HG02763 (cell line): ENCODE results near the gene ST14.
A peak's percentile ranks its signal among the peaks of the same experiment; 100 is the strongest.
"Not testable (repeated sequence)": the region's sequence is repeated elsewhere in the genome, so short reads cannot be mapped to it uniquely, and the experiment has no call there.

Experiments used
- ATAC-seq: cut with Tn5 transposase; IDR thresholded peaks from one replicate; pipeline ENCODE4 v1.9.1; 2021; ENCODE audit warnings: mild to moderate bottlenecking, moderate library complexity; ENCODE audit not compliant: unreplicated experiment

Gene ST14

GRCh38 chr11:130220311-130221035 is 60.9 kb downstream of the ST14 start:
- ATAC-seq, result no peak

GRCh38 chr11:130223291-130223971 is 63.8 kb downstream of the ST14 start:
- no peak for ATAC-seq

GRCh38 chr11:130227373-130227772 is 67.8 kb downstream of the ST14 start:
- ATAC-seq, result no peak

GRCh38 chr11:130233486-130233885 is 73.9 kb downstream of the ST14 start:
- ATAC-seq, result not testable (repeated sequence)

GRCh38 chr11:130233888-130234287 is 74.3 kb downstream of the ST14 start:
- not testable (repeated sequence) for ATAC-seq

GRCh38 chr11:130234315-130234714 is 74.7 kb downstream of the ST14 start:
- ATAC-seq, result no peak

GRCh38 chr11:130237282-130238006 is 77.9 kb downstream of the ST14 start:
- ATAC-seq, result no peak

GRCh38 chr11:130241713-130242112 is 82.1 kb downstream of the ST14 start:
- no peak for ATAC-seq

GRCh38 chr11:130243816-130244215 is 84.2 kb downstream of the ST14 start:
- ATAC-seq, result peak; percentile 80

- ATAC-seq, result no peak
Measured at GRCh38 chr11:130244848-130245247, 85.3 kb downstream of the ST14 start.

GRCh38 chr11:130245375-130245774 is 85.8 kb downstream of the ST14 start:
- not testable (repeated sequence) for ATAC-seq

- ATAC-seq, result no peak
Measured at GRCh38 chr11:130246270-130246669, 86.7 kb downstream of the ST14 start.

GRCh38 chr11:130246738-130247137 is 87.2 kb downstream of the ST14 start:
- no peak for ATAC-seq

GRCh38 chr11:130247319-130247718 is 87.7 kb downstream of the ST14 start:
- ATAC-seq, result no peak

- no peak for ATAC-seq
Measured at GRCh38 chr11:130249371-130249770, 89.8 kb downstream of the ST14 start.

- ATAC-seq, result not testable (repeated sequence)
Measured at GRCh38 chr11:130249929-130250328, 90.3 kb downstream of the ST14 start.

GRCh38 chr11:130251763-130252162 is 92.2 kb downstream of the ST14 start:
- not testable (repeated sequence) for ATAC-seq
